ENCODE measurements around the gene MYL2.

- TF ChIP-seq CTCF (optimal IDR thresholded peaks at IDR 0.05 in 1 of 3, IDR thresholded peaks at IDR 0.05 in 1 of 3, conservative IDR thresholded peaks at IDR 0.05 in 1 of 3; ENCODE audit: extremely low read depth in 1 of 3, insufficient read depth in 2 of 3, low read length in 3 of 3): no peak
- no peak for TF ChIP-seq EZH2 (IDR thresholded peaks at IDR 0.05; ENCODE audit: low read length)
These were observed 36.8 kb upstream of the MYL2 start for GRCh38 chr12:110957159-110957558.
